ENCODE measurements around the gene OSBPL9. TPM values are rescaled to one million over a fixed set of nuclear protein-coding genes. Genes with fewer than 3 reads are reported as not detected.

The OSBPL9 gene
- total RNA-seq, 1 experiment from 2014 or later = 128 TPM

Small RNA genes lying within 50 kb of the gene (small RNA-seq; reads per million reads assigned to genes)
- gene AL050343.2 = not detected
- not detected for gene RF00568

Other genes starting within 250 kb of the OSBPL9 start
- 70.3 and 116 TPM in 2 replicates for gene EPS15, start 97.8 kb upstream of the OSBPL9 start, total RNA-seq (2014; rRNA removed; shearing (Covaris generic); ENCODE audit: low replicate concordance)